Measurements from ENCODE around the gene MPP2.
"Not testable (repeated sequence)": the region's sequence is repeated elsewhere in the genome, so short reads cannot be mapped to it uniquely, and the experiment has no call there.

The MPP2 gene, protein sequence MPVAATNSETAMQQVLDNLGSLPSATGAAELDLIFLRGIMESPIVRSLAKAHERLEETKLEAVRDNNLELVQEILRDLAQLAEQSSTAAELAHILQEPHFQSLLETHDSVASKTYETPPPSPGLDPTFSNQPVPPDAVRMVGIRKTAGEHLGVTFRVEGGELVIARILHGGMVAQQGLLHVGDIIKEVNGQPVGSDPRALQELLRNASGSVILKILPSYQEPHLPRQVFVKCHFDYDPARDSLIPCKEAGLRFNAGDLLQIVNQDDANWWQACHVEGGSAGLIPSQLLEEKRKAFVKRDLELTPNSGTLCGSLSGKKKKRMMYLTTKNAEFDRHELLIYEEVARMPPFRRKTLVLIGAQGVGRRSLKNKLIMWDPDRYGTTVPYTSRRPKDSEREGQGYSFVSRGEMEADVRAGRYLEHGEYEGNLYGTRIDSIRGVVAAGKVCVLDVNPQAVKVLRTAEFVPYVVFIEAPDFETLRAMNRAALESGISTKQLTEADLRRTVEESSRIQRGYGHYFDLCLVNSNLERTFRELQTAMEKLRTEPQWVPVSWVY

GRCh38 chr17:43907425-43907981, at the start of gene MPP2:
Gene MPP2 (minus strand): TSS chr17:43907536. CDS start chr17:43904460, 3,076 bp downstream.
- peak; percentile 81 for DNase-seq (ENCODE audit: low spot score)

DNA sequence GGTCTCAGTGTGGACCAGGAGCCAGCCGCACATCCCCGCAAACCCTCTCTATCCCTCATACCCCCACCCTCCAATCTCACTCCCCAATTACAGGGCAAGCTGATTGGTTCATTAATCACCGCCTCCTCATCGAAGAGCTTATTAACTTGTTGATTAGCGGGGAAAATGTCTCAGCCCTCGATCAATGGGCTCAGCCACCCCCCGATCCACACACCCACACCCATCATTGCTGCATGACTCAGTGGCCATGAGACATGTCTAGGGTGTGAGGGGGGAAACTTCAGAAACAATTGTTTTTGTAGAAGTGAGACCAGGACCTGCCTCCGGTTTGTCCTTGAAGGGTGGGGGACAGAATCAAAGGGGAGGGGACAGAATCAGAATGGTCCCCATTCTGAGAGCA, 48.9 kb upstream of the MPP2 start:
- DNase-seq (ENCODE audit: low spot score) = no peak

- no peak for DNase-seq (ENCODE audit: low spot score)
Measured at GRCh38 chr17:43953746-43954145, 46.4 kb upstream of the MPP2 start, which contains the start of gene PYY. Gene PYY (minus strand): TSS chr17:43953940. CDS start chr17:43953483, 457 bp downstream.

DNA sequence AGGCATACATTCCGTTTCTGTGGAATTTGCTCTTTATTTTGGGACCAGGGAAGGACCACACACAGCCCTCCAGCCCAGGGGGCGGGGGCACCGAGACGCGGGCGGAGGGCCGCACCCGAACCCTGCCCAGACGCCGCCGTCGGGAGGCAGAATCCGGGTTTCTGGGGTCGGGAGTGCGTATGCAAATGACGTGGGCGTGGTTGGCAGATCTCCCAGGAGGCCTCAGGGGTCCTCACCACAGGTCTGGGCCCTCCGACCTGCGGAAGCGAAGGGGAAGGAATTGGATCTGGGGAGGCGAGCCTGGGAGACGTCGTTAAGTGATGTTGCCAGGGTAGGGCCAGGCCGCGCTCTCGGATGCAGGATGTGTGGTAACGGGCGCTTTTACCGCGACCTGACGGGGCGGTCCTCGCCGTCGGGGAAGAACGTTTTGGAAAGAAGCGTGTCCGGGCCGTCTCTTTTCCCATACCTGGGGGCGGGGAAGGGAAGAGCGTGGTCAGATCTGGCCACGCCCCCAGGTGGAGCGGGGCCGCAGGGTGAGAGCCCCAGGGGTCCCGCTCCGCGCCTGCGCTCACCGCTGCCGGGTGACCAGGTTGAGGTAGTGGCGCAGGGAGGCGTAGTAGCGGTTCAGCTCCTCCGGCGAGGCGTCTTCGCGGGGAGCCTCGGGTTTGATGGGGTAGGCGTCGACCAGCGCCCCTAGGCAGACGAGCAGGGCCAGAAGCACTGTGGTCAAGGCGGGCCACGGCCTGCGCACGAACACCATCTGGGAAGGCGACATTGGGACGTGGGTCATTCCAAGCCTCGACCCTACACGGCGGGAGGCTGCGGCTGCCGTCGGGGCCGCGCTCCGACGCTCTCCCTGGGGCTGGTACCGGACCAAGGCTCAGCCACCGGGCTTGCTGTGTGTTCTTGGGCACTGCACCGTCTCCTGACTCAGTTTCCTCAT, 45.7 kb upstream of the MPP2 start:
- no peak for DNase-seq (ENCODE audit: low spot score)

- peak; percentile 49 for DNase-seq (ENCODE audit: low spot score)
Measured at GRCh38 chr17:43952351-43952723, 45.0 kb upstream of the MPP2 start.

GRCh38 chr17:43951750-43952149, 44.4 kb upstream of the MPP2 start:
- DNase-seq (ENCODE audit: low spot score) = no peak

GRCh38 chr17:43950554-43950953, 43.2 kb upstream of the MPP2 start:
- no peak for DNase-seq (ENCODE audit: low spot score)

DNA sequence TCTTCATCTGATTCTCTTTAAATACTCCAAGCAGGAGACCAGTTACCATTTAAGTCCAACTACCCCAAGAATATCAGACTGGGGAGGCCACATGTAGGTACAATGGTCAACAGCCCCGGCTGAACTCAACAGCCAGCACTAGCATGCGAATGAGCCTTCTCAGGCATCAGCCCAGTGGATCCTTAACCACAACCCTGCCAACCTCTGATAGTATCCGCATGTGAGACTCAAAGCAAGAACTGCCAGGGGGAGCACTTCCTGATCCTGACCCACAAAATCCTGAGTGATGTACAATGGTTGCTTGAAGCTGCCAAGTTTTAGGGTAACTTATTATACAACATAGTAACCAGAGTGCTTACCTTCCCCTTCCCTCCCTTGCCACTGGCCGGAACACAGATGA, 42.4 kb upstream of the MPP2 start:
- no peak for DNase-seq (ENCODE audit: low spot score)

DNA sequence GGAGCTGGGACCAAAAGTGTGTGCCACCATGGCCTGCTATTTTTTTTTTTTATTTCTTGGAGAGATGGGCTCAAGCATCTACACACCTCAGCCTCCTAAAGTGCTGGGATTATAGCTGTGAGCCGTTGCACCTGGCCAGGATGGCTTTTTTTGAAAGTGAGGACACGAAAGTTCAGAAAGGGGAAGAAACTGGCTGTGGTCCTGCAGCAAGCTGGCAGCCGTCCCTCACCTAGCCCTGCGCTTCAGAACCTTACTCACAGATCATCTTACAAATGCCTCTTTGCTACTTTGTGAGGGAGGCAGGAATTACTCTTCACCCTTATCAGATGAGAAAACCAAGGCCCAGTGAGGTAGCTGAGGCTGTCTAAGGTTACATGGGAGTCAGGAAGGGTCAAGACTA, 39.4 kb upstream of the MPP2 start:
- no peak for DNase-seq (ENCODE audit: low spot score)

DNA sequence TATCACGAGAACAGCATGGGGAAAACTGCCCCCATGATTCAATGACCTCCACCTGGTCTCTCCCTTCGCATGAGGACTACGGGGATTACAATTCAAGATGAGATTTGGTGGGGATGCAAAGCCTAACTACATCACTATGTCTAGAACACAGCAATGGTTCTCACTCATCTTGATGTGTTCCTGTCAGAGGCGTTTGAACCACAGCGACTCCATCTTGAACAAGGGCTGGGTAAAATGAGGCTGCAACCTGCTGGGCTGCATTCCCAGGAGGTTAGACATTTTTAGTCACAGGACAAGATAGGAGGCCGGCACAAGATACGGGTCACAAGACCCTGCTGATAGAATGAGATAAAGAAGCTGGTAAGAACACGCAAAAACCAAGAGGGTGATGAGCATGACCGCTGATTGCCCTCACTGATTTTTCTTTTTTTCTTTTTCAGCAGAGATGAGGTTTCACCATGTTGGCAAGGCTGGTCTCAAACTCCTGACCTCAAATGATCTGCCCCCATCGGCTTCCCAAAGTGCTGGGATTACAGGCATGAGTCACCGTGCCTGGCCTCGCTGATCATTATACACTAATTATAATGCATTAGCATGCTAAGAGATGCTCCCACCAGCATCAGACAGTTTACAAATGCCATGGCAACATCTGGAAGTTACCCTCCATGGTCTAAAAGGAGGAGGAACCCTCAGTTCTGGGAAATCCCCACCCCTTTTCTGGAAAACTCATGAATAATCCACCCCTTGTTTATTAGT, 37.9 kb upstream of the MPP2 start:
- no peak for DNase-seq (ENCODE audit: low spot score)

GRCh38 chr17:43942051-43942685, 34.8 kb upstream of the MPP2 start, which contains the start of gene PPY:
Gene PPY (minus strand): TSS chr17:43942476. CDS start chr17:43941654, 822 bp downstream.
- DNase-seq (ENCODE audit: low spot score) = no peak

DNA sequence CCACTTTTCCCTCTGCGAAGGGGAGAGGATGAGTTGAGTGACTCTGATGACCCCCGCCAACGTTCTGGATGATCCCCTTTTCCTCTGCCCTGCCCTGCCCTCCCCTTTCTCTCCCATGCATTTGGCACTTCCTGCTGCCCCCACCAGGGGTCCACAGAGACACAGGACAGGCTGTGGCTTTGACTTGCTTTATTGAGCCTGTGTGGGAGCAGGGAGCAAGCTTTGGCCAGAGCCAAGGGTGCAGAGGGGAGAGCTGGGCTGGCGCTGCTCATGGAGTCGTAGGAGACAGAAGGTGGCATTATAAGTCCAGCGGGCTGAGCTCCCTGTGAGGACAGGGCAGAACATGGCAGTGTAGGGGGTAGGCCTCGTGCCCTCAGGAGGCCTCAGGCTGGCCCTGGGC, 33.3 kb upstream of the MPP2 start:
- DNase-seq (ENCODE audit: low spot score) = peak; percentile 42

- no peak for DNase-seq (ENCODE audit: low spot score)
Measured at GRCh38 chr17:43939886-43940285, 32.5 kb upstream of the MPP2 start.

GRCh38 chr17:43939452-43939851, 32.1 kb upstream of the MPP2 start:
- DNase-seq (ENCODE audit: low spot score) = not testable (repeated sequence)

DNA sequence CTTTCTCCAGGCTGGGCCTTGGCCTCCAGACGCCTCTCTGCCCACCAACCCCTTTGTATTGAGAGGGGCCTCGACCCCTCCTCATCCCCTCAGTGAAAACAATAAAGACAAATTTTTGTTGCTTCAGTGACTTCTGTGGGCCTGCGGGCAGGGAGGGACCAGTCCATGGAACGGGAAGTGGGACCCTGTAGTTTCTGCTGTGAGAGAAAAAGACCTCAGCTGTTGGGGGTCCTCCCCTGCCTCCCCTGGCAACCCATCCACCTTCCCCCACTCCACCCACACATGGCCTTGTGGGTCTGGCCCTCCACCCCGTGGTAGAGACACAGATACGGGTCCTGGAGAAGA, 31.5 kb upstream of the MPP2 start:
- no peak for DNase-seq (ENCODE audit: low spot score)

- no peak for DNase-seq (ENCODE audit: low spot score)
Measured at GRCh38 chr17:43936434-43936833, 29.1 kb upstream of the MPP2 start.

- no peak for DNase-seq (ENCODE audit: low spot score)
Measured at GRCh38 chr17:43935926-43936261, 28.6 kb upstream of the MPP2 start.

DNA sequence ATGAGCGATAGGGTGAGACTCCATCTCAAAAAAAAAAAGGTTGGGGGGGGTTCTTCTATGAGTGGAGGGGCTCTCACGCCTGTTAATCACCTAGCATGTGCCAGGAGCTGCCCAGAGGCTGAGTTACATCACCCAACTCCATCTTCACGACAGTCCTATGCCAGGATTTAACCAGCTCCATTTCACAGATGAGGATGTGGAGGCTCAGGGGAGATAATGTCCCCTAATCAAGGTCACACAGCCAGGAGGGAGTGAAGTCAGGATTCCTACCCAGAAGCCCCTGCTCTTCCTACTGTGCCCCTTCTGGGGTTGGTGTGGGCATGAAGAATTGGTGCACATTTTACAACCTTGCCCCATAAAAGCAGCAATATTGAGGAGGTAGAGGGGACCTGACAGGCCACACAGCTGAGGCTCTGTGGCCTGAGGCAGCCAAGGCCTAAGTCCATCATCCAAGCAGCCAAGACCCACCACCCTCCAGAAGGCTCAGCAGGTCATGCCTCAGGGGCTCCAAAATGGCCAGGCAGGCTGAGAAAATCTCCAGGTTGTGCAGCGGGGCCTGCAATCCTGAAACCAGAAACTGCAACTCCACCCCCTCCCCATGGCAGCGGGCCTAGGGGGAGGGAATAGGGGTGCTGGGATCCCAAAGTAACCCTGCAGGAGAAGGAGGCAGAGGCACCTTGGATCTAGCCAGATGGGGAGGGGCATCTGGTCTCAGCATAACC, 28.0 kb upstream of the MPP2 start:
- no peak for DNase-seq (ENCODE audit: low spot score)

DNA sequence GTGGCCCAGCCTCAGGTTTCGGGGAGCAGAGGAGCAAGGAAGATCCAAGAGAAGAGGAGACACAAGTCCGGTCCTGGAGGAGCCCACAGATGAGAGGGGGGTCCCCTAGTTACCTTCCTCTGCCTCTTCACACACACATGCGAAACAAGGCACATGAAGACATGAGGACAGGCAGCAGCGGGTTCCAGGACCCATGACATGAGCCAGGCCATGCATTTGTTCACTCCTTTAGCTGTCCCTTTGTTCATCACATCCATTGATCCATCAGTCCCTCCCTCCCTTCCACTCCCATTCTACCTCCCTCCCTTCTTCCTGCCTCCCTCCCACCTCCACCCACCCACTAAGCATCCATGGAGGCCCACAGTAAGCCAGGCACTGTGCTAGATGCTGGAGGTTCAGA, 25.6 kb upstream of the MPP2 start:
- no peak for DNase-seq (ENCODE audit: low spot score)

DNA sequence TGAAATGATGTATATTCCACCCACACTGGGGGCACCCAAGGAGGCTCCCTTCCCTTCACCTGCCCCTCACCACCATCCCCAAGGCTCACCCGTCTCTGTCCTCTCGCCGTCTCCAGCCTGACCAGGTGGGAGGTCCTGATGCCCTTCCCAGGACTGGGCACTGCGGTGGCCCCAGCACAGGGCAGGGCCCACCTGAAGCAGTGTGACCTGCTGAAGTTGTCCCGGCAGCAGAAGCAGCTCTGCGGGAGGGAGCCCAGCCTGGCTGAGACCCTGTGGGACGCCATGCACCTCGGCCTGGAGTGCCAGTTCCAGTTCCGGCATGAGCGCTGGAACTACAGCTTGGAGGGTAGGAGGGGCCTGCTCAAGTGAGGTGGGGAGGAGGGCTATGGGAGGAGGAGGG, 25.0 kb upstream of the MPP2 start:
- no peak for DNase-seq (ENCODE audit: low spot score)
